ENCODE data around the gene TBRG4. TPM values are rescaled to one million over a fixed set of nuclear protein-coding genes. Genes with fewer than 3 reads are reported as not detected.

The TBRG4 gene
- total RNA-seq, 1 donor from 2014 or later = 82.2 TPM

Other genes with a start within 250 kb of the TBRG4 start
- gene PURB, start 226.2 kb downstream of the TBRG4 start, total RNA-seq = 13.3 TPM
- 0.97 TPM for gene MYO1G, start 132.7 kb downstream of the TBRG4 start, total RNA-seq
- gene CCM2, start 111.5 kb downstream of the TBRG4 start, total RNA-seq = 30.3 TPM
- 4.7 TPM for gene NACAD, start 22.7 kb downstream of the TBRG4 start, total RNA-seq
- gene RAMP3, start 46.1 kb upstream of the TBRG4 start, total RNA-seq = 31.2 TPM

All from Right ventricle myocardium superior (tissue), 1 donor.